GM12878 (cell line): ENCODE results near the gene CARD14. TPM values are rescaled to one million over a fixed set of nuclear protein-coding genes. Genes with fewer than 3 reads are reported as not detected.

Experiments used
- ATF2 ChIP-seq: IDR thresholded peaks from 2 replicates; pipeline ENCODE4 v1.6.1; 2012; ENCODE audit warnings: low read length, inconsistent platforms
- CEBPB ChIP-seq, 2 experiments: fragments of 150-350 bp in 1 of 2; IDR thresholded peaks; 2 replicates each; pipeline ENCODE4 v1.6.1; 2012 to 2014; ENCODE audit warnings: low read depth in 2 of 2, low read length in 2 of 2, borderline replicate concordance in 1 of 2, inconsistent platforms in 1 of 2
- FOXK2 ChIP-seq: fragments of 450-650 bp; IDR thresholded peaks from 2 replicates; pipeline ENCODE4 v1.6.1; 2017; ENCODE audit warnings: mild to moderate bottlenecking, moderate library complexity
- IRF3 ChIP-seq: fragments of 450-650 bp; IDR thresholded peaks from 2 replicates; pipeline ENCODE4 v1.6.1; 2014; ENCODE audit warnings: mild to moderate bottlenecking
- KAT2A ChIP-seq: conservative IDR thresholded peaks from 2 replicates; pipeline ENCODE4 v1.6.1; 2011; ENCODE audit warnings: low read depth, low read length; ENCODE audit not compliant: control insufficient read depth
- NRF1 ChIP-seq: conservative IDR thresholded peaks from 2 replicates; pipeline ENCODE4 v1.6.1; 2011; ENCODE audit warnings: mild to moderate bottlenecking, low read depth, low read length, improper control_type of control experiment
- PAX5 ChIP-seq: IDR thresholded peaks from 2 replicates; pipeline ENCODE4 v1.6.1; 2011; ENCODE audit warnings: low read depth, low read length, borderline replicate concordance
- POLR2AphosphoS2 ChIP-seq: IDR thresholded peaks from 2 replicates; pipeline ENCODE4 v1.6.1; 2011; ENCODE audit warnings: low read depth, mild to moderate bottlenecking, low read length, improper control_type of control experiment, moderate library complexity
- POU2F2 ChIP-seq: IDR thresholded peaks from 3 replicates; pipeline ENCODE4 v1.6.1; 2011; ENCODE audit warnings: low read depth, mild to moderate bottlenecking, low read length, borderline replicate concordance
- RFX5 ChIP-seq: IDR thresholded peaks from 2 replicates; pipeline ENCODE4 v1.6.1; 2011; ENCODE audit warnings: low read depth, low read length, improper control_type of control experiment
- SPI1 ChIP-seq: IDR thresholded peaks from 2 replicates; pipeline ENCODE4 v1.6.1; 2011; ENCODE audit warnings: low read depth, mild to moderate bottlenecking, low read length, moderate library complexity, borderline replicate concordance; ENCODE audit not compliant: insufficient read depth
- STAT3 ChIP-seq: IDR thresholded peaks from 2 replicates; pipeline ENCODE4 v1.6.1; 2011; ENCODE audit warnings: low read depth, low read length, improper control_type of control experiment
- SUPT20H ChIP-seq: IDR thresholded peaks from 2 replicates; pipeline ENCODE4 v1.6.1; 2011; ENCODE audit warnings: low read depth, mild to moderate bottlenecking, low read length, moderate library complexity, borderline replicate concordance; ENCODE audit not compliant: control insufficient read depth
- USF1 ChIP-seq: IDR thresholded peaks from 2 replicates; pipeline ENCODE4 v1.6.1; 2011; ENCODE audit warnings: borderline replicate concordance, low read depth, mild to moderate bottlenecking, moderate library complexity, mixed read lengths, low read length; ENCODE audit not compliant: insufficient read depth; ENCODE audit errors: extremely low read length
- ZBTB33 ChIP-seq: fragments of 450-650 bp; IDR thresholded peaks from 2 replicates; pipeline ENCODE4 v1.6.1; 2017; ENCODE audit warnings: mild to moderate bottlenecking
- ZNF592 ChIP-seq: fragments of 450-650 bp; IDR thresholded peaks from 2 replicates; pipeline ENCODE4 v1.6.1; 2017; ENCODE audit warnings: mild to moderate bottlenecking, moderate library complexity
- polyA plus RNA-seq, 11 experiments: library from polyadenylated mRNA; depleted of rRNA in 4 of 11; unstranded in 6 of 11; stranded (reverse) in 5 of 11; fragments of >200 nt; fragmentation: Nextera tagmentation in 4 of 11; fragmentation: Illumina TruSeq in 1 of 11; extraction: Ambion mirVana in 4 of 11; extraction: Trizol in 1 of 11; gene quantifications; 1 replicate in 1 of 11; 2 replicates in 10 of 11; pipeline versions ENCODE4 v1.2.1 to v1.2.3, GENCODE V29; 2011 to 2016; ENCODE audit warnings: inconsistent platforms in 2 of 11, missing spikeins in 2 of 11, low read depth in 1 of 11
- total RNA-seq, 4 experiments: library from RNA; depleted of rRNA in 3 of 4; stranded (reverse); fragments of >200 nt in 3 of 4; fragmentation: Illumina TruSeq in 1 of 4; extraction: Trizol in 1 of 4; gene quantifications; 2 replicates each; pipeline versions ENCODE4 v1.2.1 to v1.2.3, GENCODE V29; 2013 to 2021

The CARD14 gene
- total and polyA plus RNA-seq, 10 of the 15 experiments (the other 5 are each of a cell fraction or from before 2014, with no cell fraction given) = 0.08 to 0.15 TPM; not detected in 8

- no peak for TF ChIP-seq ZNF592
- TF ChIP-seq POU2F2 = no peak
- TF ChIP-seq SPI1 = no peak; the same call in 1 of the 2 replicates
- no peak for TF ChIP-seq IRF3
- no peak for TF ChIP-seq CEBPB (IDR thresholded peaks at IDR 0.05; ENCODE audit: borderline replicate concordance in 1 of 2, low read depth in 2 of 2, low read length in 2 of 2)
- no peak for TF ChIP-seq USF1
- TF ChIP-seq STAT3 = no peak
- TF ChIP-seq PAX5 = no peak
- no peak for TF ChIP-seq RFX5
- TF ChIP-seq SUPT20H = no peak
- TF ChIP-seq FOXK2 = no peak
- no peak for TF ChIP-seq NRF1
- TF ChIP-seq ZBTB33 = no peak
- no peak for TF ChIP-seq ATF2
- no peak for TF ChIP-seq KAT2A
- TF ChIP-seq POLR2AphosphoS2 = no peak
Observed at GRCh38 chr17:80219013-80219762, 49.4 kb downstream of the CARD14 start (continued).
